ENCODE results near the gene FBH1. TPM values are rescaled to one million over a fixed set of nuclear protein-coding genes. Genes with fewer than 3 reads are reported as not detected.
"Not testable (repeated sequence)": the region's sequence is repeated elsewhere in the genome, so short reads cannot be mapped to it uniquely, and the experiment has no call there.

FBH1 gene
- total RNA-seq, 1 donor: 80.0 TPM

GRCh38 chr10:5937016-5937415 lies 47.0 kb downstream of the FBH1 start:
- DNase-seq (ENCODE audit: low read depth in 2 of 3, low spot score in 2 of 3): no peak

- DNase-seq (ENCODE audit: low read depth in 2 of 3, low spot score in 2 of 3): no peak
Observed at GRCh38 chr10:5938291-5938690, 48.2 kb downstream of the FBH1 start.

- no peak for DNase-seq (ENCODE audit: low read depth in 2 of 3, low spot score in 2 of 3)
Observed at GRCh38 chr10:5940807-5941218, 50.8 kb downstream of the FBH1 start.

- DNase-seq (ENCODE audit: low read depth in 2 of 3, low spot score in 2 of 3): no peak
Observed at GRCh38 chr10:5941579-5941978, 51.5 kb downstream of the FBH1 start.

GRCh38 chr10:5942001-5942400 lies 52.0 kb downstream of the FBH1 start:
- DNase-seq (ENCODE audit: low read depth in 2 of 3, low spot score in 2 of 3): no peak

GRCh38 chr10:5942474-5942873 lies 52.4 kb downstream of the FBH1 start:
- peak in 1 of 3 donors; percentile 4 for DNase-seq (ENCODE audit: low read depth in 2 of 3, low spot score in 2 of 3)

- no peak for DNase-seq (ENCODE audit: low read depth in 2 of 3, low spot score in 2 of 3)
Observed at GRCh38 chr10:5943536-5943935, 53.5 kb downstream of the FBH1 start.

GRCh38 chr10:5944389-5945189 lies 54.5 kb downstream of the FBH1 start:
- DNase-seq (ENCODE audit: low read depth in 2 of 3, low spot score in 2 of 3): no peak

GRCh38 chr10:5945190-5945509 lies 55.1 kb downstream of the FBH1 start:
- DNase-seq (ENCODE audit: low read depth in 2 of 3, low spot score in 2 of 3): no peak

GRCh38 chr10:5945561-5946418 lies 55.7 kb downstream of the FBH1 start:
- DNase-seq (ENCODE audit: low read depth in 2 of 3, low spot score in 2 of 3): peak in 2 of 3 donors; percentile 18 to 58

GRCh38 chr10:5946419-5946775 lies 56.4 kb downstream of the FBH1 start:
- not testable (repeated sequence) for DNase-seq (ENCODE audit: low read depth in 2 of 3, low spot score in 2 of 3)

GRCh38 chr10:5946786-5947185 lies 56.7 kb downstream of the FBH1 start:
- DNase-seq (ENCODE audit: low read depth in 2 of 3, low spot score in 2 of 3): no peak

GRCh38 chr10:5947471-5948207 lies 57.6 kb downstream of the FBH1 start:
- DNase-seq (ENCODE audit: low read depth in 2 of 3, low spot score in 2 of 3): no peak

GRCh38 chr10:5948208-5948585 lies 58.2 kb downstream of the FBH1 start:
- DNase-seq (ENCODE audit: low read depth in 2 of 3, low spot score in 2 of 3): no peak

- DNase-seq (ENCODE audit: low read depth in 2 of 3, low spot score in 2 of 3): peak in 2 of 3 donors; percentile 23 to 37
Observed at GRCh38 chr10:5949009-5949759, 59.1 kb downstream of the FBH1 start.

GRCh38 chr10:5951167-5951711 lies 61.2 kb downstream of the FBH1 start:
- no peak for DNase-seq (ENCODE audit: low read depth in 2 of 3, low spot score in 2 of 3)

GRCh38 chr10:5951721-5952407 lies 61.8 kb downstream of the FBH1 start:
- no peak for DNase-seq (ENCODE audit: low read depth in 2 of 3, low spot score in 2 of 3)

GRCh38 chr10:5952731-5953385 lies 62.8 kb downstream of the FBH1 start:
- no peak for DNase-seq (ENCODE audit: low read depth in 2 of 3, low spot score in 2 of 3)

- no peak for DNase-seq (ENCODE audit: low read depth in 2 of 3, low spot score in 2 of 3)
Observed at GRCh38 chr10:5953676-5954075, 63.6 kb downstream of the FBH1 start.
